K562 (cell line): ENCODE data around the gene SUMF2. TPM values are rescaled to one million over a fixed set of nuclear protein-coding genes. Genes with fewer than 3 reads are reported as not detected.

Source experiments
- ARHGAP35 ChIP-seq: fragments of 450-650 bp; IDR thresholded peaks from 2 replicates; pipeline ENCODE4 v1.6.1; 2018; ENCODE audit not compliant: partially characterized antibody
- CBFA2T2 ChIP-seq: fragments of 450-650 bp; conservative IDR thresholded peaks from 2 replicates; pipeline ENCODE4 v1.6.1; 2017; ENCODE audit warnings: mild to moderate bottlenecking
- DIDO1 ChIP-seq: fragments of 450-650 bp; IDR thresholded peaks from 2 replicates; pipeline ENCODE4 v1.6.1; 2016; ENCODE audit warnings: low read depth, missing biosample characterization, missing genetic modification characterization
- FOXP1 ChIP-seq: sonication (generic); formaldehyde crosslinking; IDR thresholded peaks from 2 replicates; pipeline ENCODE4 v1.8.0; 2022; ENCODE audit warnings: mild to moderate bottlenecking, missing genetic modification reagents
- HDAC1 ChIP-seq, 2 experiments: fragments of 450-650 bp; IDR thresholded peaks; 2 replicates each; pipeline ENCODE4 v1.6.1; 2016 to 2017; ENCODE audit warnings: inconsistent platforms in 1 of 2, mild to moderate bottlenecking in 1 of 2, moderate library complexity in 1 of 2
- HOXB6 ChIP-seq: fragments of 250-450 bp; sonication (Bioruptor Pico); IDR thresholded peaks from 2 replicates; pipeline ENCODE4 v1.5.1; 2022; ENCODE audit warnings: mild to moderate bottlenecking, borderline replicate concordance
- MEF2A ChIP-seq: IDR thresholded peaks from 2 replicates; pipeline ENCODE4 v1.6.1; 2011; ENCODE audit warnings: low read depth, mild to moderate bottlenecking, low read length, moderate library complexity; ENCODE audit not compliant: control insufficient read depth
- POU5F1 ChIP-seq: fragments of 150-350 bp; IDR thresholded peaks from 2 replicates; pipeline ENCODE4 v1.6.1; 2014; ENCODE audit warnings: borderline replicate concordance, low read length, low read depth, mild to moderate bottlenecking; ENCODE audit not compliant: partially characterized antibody
- SMARCA4 ChIP-seq: fragments of 450-650 bp; IDR thresholded peaks from 2 replicates; pipeline ENCODE4 v1.6.1; 2016
- SREBF2 ChIP-seq: sonication (generic); formaldehyde crosslinking; IDR thresholded peaks from 2 replicates; pipeline ENCODE4 v1.4.0; 2020; ENCODE audit warnings: mild to moderate bottlenecking, missing genetic modification reagents
- ZBTB7A ChIP-seq: IDR thresholded peaks from 2 replicates; pipeline ENCODE4 v1.6.1; 2011; ENCODE audit warnings: low read depth, mild to moderate bottlenecking, low read length, moderate library complexity, borderline replicate concordance; ENCODE audit not compliant: control insufficient read depth
- ZNF561 ChIP-seq: fragments of 450-650 bp; formaldehyde crosslinking; conservative IDR thresholded peaks from 2 replicates; pipeline ENCODE4 v1.4.0; 2020; ENCODE audit warnings: mild to moderate bottlenecking, moderate library complexity
- ZNF76 ChIP-seq: fragments of 250-450 bp; sonication (Bioruptor Pico); IDR thresholded peaks from 2 replicates; pipeline ENCODE4 v1.4.0; 2020; ENCODE audit warnings: mild to moderate bottlenecking, moderate library complexity, borderline replicate concordance
- polyA plus RNA-seq, 8 experiments: library from polyadenylated mRNA; depleted of rRNA in 4 of 8; stranded (reverse) in 5 of 8; unstranded in 3 of 8; fragments of >200 nt; fragmentation: Nextera tagmentation in 2 of 8; fragmentation: Illumina TruSeq in 1 of 8; extraction: Ambion mirVana in 2 of 8; extraction: Trizol in 1 of 8; gene quantifications; 2 replicates each; pipeline versions ENCODE4 v1.2.1 to v1.2.3, GENCODE V29; 2011 to 2014; ENCODE audit warnings: inconsistent platforms in 1 of 8, missing spikeins in 1 of 8
- total RNA-seq, 7 experiments: library from RNA; depleted of rRNA in 6 of 7; stranded (reverse); fragments of >200 nt in 6 of 7; fragmentation: Illumina TruSeq in 2 of 7; extraction: Trizol in 2 of 7; gene quantifications; 2 replicates each; pipeline versions ENCODE4 v1.2.1 to v1.2.3, GENCODE V29; 2011 to 2021; ENCODE audit warnings: low replicate concordance in 1 of 7
- TF ChIP-seq, protein P1 (sequence below): fragments of 200-600 bp; sonication (generic); IDR thresholded peaks from one replicate; pipeline ENCODE4 v1.6.1; 2012; ENCODE audit warnings: mild to moderate bottlenecking, low read depth, low read length, inconsistent platforms

The SUMF2 gene
- total and polyA plus RNA-seq, 9 of the 15 experiments (the other 6 are each of a cell fraction or from before 2014, with no cell fraction given), result 39.0 to 113 (median 67.7) TPM

DNA sequence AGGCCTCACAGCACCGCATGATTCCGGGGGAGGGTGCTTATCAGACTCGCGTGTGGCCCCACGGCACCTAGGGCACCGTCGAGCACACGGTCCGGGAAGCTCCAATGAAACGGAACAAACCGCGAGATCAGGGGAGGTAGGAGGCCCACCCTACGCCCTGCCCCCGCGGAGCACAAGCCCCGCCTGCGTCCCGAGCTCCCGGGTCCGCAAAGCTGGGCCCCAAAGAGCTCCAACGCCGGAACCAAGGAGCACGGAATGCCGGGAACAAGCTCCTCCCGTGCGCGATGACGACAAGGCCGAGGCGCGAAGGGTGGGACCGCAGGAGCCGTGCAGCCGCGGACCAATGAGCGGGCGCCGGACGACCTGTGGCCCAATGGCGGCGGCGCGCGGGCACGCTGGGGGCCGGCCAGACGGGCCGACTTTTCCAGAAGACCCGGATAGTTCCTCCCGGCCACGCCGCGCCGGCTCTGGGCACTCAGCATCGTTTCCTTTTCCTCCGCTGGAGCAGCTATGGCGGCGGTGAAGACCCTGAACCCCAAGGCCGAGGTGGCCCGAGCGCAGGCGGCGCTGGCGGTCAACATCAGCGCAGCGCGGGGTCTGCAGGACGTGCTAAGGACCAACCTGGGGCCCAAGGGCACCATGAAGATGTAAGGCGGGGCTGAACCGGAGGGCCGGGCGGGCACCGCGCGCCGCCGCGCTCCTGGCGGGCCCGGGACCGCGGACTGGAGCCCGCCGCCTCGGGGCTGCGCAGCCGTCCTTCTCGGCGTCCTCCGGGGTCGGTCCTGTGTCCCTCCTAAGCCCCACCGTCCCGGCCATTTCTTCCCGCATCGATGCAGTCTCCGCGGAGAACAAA lies 12.5 kb upstream of the SUMF2 start, which contains the start of the genes CCT6A and PSPH (continued):
- TF ChIP-seq, protein P1, sequence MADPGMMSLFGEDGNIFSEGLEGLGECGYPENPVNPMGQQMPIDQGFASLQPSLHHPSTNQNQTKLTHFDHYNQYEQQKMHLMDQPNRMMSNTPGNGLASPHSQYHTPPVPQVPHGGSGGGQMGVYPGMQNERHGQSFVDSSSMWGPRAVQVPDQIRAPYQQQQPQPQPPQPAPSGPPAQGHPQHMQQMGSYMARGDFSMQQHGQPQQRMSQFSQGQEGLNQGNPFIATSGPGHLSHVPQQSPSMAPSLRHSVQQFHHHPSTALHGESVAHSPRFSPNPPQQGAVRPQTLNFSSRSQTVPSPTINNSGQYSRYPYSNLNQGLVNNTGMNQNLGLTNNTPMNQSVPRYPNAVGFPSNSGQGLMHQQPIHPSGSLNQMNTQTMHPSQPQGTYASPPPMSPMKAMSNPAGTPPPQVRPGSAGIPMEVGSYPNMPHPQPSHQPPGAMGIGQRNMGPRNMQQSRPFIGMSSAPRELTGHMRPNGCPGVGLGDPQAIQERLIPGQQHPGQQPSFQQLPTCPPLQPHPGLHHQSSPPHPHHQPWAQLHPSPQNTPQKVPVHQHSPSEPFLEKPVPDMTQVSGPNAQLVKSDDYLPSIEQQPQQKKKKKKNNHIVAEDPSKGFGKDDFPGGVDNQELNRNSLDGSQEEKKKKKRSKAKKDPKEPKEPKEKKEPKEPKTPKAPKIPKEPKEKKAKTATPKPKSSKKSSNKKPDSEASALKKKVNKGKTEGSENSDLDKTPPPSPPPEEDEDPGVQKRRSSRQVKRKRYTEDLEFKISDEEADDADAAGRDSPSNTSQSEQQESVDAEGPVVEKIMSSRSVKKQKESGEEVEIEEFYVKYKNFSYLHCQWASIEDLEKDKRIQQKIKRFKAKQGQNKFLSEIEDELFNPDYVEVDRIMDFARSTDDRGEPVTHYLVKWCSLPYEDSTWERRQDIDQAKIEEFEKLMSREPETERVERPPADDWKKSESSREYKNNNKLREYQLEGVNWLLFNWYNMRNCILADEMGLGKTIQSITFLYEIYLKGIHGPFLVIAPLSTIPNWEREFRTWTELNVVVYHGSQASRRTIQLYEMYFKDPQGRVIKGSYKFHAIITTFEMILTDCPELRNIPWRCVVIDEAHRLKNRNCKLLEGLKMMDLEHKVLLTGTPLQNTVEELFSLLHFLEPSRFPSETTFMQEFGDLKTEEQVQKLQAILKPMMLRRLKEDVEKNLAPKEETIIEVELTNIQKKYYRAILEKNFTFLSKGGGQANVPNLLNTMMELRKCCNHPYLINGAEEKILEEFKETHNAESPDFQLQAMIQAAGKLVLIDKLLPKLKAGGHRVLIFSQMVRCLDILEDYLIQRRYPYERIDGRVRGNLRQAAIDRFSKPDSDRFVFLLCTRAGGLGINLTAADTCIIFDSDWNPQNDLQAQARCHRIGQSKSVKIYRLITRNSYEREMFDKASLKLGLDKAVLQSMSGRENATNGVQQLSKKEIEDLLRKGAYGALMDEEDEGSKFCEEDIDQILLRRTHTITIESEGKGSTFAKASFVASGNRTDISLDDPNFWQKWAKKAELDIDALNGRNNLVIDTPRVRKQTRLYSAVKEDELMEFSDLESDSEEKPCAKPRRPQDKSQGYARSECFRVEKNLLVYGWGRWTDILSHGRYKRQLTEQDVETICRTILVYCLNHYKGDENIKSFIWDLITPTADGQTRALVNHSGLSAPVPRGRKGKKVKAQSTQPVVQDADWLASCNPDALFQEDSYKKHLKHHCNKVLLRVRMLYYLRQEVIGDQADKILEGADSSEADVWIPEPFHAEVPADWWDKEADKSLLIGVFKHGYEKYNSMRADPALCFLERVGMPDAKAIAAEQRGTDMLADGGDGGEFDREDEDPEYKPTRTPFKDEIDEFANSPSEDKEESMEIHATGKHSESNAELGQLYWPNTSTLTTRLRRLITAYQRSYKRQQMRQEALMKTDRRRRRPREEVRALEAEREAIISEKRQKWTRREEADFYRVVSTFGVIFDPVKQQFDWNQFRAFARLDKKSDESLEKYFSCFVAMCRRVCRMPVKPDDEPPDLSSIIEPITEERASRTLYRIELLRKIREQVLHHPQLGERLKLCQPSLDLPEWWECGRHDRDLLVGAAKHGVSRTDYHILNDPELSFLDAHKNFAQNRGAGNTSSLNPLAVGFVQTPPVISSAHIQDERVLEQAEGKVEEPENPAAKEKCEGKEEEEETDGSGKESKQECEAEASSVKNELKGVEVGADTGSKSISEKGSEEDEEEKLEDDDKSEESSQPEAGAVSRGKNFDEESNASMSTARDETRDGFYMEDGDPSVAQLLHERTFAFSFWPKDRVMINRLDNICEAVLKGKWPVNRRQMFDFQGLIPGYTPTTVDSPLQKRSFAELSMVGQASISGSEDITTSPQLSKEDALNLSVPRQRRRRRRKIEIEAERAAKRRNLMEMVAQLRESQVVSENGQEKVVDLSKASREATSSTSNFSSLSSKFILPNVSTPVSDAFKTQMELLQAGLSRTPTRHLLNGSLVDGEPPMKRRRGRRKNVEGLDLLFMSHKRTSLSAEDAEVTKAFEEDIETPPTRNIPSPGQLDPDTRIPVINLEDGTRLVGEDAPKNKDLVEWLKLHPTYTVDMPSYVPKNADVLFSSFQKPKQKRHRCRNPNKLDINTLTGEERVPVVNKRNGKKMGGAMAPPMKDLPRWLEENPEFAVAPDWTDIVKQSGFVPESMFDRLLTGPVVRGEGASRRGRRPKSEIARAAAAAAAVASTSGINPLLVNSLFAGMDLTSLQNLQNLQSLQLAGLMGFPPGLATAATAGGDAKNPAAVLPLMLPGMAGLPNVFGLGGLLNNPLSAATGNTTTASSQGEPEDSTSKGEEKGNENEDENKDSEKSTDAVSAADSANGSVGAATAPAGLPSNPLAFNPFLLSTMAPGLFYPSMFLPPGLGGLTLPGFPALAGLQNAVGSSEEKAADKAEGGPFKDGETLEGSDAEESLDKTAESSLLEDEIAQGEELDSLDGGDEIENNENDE, result no peak
- TF ChIP-seq SMARCA4, result no peak; the same call in 1 of the 2 replicates
- no peak for TF ChIP-seq ARHGAP35
- no peak for TF ChIP-seq POU5F1
- TF ChIP-seq SREBF2 (CRISPR knock-in tag), result no peak
- no peak for TF ChIP-seq CBFA2T2
- no peak for TF ChIP-seq MEF2A
- TF ChIP-seq HDAC1 (IDR thresholded peaks at IDR 0.05), result peak in 1 of 2 experiments; percentile 76; a peak in 2 of 4 replicates
- no peak for TF ChIP-seq ZNF561
- TF ChIP-seq ZBTB7A, result peak; percentile 74; the same call in 1 of the 2 replicates
- TF ChIP-seq DIDO1 (tag), result no peak
- no peak for TF ChIP-seq HOXB6 (CRISPR knock-in tag)
- TF ChIP-seq FOXP1 (CRISPR knock-in tag), result peak; percentile 79
- TF ChIP-seq ZNF76, result no peak
